ENCODE results near the gene SLC9B2. TPM values are rescaled to one million over a fixed set of nuclear protein-coding genes. Genes with fewer than 3 reads are reported as not detected.
A peak's percentile ranks its signal among the peaks of the same experiment; 100 is the strongest.

The SLC9B2 gene
- total and polyA plus RNA-seq, 2 experiments from 2014 or later = 4.4 to 13.0 TPM

DNA sequence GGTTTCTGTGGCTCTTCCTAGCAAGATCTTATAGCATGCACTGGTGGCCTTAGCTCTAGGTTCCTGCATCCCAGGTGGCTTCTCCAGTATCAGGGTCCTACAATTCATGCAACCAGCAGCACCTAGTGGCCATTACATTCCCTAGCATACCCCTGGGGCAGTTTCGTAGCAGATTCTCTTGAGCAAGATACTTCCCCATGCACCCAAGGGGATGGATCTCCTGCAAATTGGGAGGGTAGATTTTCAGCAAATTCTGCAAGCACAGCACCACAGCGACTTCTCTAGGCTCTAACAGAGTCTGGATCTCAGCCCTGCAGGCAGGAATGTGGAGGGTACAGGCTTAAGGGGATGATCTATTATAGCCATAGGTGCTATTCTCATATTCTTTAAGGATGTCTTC lies 44.0 kb downstream of the SLC9B2 start:
- H3K27me3 Mint-ChIP-seq (ENCODE audit: insufficient read depth, low read depth, poor library complexity) = no peaks in the 10 kb centered on the region
- Histone ChIP-seq H3K4me1 (ENCODE audit: insufficient read depth) (no peaks in the 10 kb centered on the region), H3K36me3 (ENCODE audit: insufficient read depth) (no peaks in the 10 kb centered on the region), H3K4me2 (no peak overlapping the region), H3K4me3 (no peak overlapping the region), H2AFZ (no peak overlapping the region), H3F3A (replicated peaks; ENCODE audit: low read depth) (no peaks in the 10 kb centered on the region), H3K9me2 (ENCODE audit: insufficient read depth) (no peaks in the 10 kb centered on the region), H3K27me3 (ENCODE audit: insufficient read depth) (no peaks in the 10 kb centered on the region), H3K27ac (ENCODE audit: low read depth) (no peak overlapping the region), H3K79me2 (replicated peaks; ENCODE audit: insufficient read depth) (no peaks in the 10 kb centered on the region), H4K20me1 (replicated peaks; ENCODE audit: insufficient read depth) (no peaks in the 10 kb centered on the region)
- TF ChIP-seq CREB1 (CRISPR knock-in tag; IDR thresholded peaks at IDR 0.05; ENCODE audit: low read depth) (peak; percentile 5; the same call in 1 of the 2 replicates), JUNB (IDR thresholded peaks at IDR 0.05; ENCODE audit: unreplicated experiment) (no peak), REST (IDR thresholded peaks at IDR 0.05; ENCODE audit: unreplicated experiment) (no peak), ZNF462 (CRISPR knock-in tag; IDR thresholded peaks at IDR 0.05) (peak; percentile 49; the same call in 1 of the 2 replicates), NANOG (IDR thresholded peaks at IDR 0.05; ENCODE audit: borderline replicate concordance) (no peak), ZNF331 (CRISPR knock-in tag; IDR thresholded peaks at IDR 0.05; ENCODE audit: low read depth) (no peak)
- TF ChIP-seq, protein P1, sequence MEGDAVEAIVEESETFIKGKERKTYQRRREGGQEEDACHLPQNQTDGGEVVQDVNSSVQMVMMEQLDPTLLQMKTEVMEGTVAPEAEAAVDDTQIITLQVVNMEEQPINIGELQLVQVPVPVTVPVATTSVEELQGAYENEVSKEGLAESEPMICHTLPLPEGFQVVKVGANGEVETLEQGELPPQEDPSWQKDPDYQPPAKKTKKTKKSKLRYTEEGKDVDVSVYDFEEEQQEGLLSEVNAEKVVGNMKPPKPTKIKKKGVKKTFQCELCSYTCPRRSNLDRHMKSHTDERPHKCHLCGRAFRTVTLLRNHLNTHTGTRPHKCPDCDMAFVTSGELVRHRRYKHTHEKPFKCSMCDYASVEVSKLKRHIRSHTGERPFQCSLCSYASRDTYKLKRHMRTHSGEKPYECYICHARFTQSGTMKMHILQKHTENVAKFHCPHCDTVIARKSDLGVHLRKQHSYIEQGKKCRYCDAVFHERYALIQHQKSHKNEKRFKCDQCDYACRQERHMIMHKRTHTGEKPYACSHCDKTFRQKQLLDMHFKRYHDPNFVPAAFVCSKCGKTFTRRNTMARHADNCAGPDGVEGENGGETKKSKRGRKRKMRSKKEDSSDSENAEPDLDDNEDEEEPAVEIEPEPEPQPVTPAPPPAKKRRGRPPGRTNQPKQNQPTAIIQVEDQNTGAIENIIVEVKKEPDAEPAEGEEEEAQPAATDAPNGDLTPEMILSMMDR (conservative IDR thresholded peaks at IDR 0.05; ENCODE audit: low read depth in 2 of 2) = peak; percentile 78 to 96
- peak; percentile 93 for DNase-seq (ENCODE audit: low spot score)
- H3K36me3 Mint-ChIP-seq (ENCODE audit: low read depth) = no peaks in the 10 kb centered on the region
- ATAC-seq = peak; percentile 100
- H3K4me3 Mint-ChIP-seq = no peak overlapping the region
- no peaks in the 10 kb centered on the region for H3K9me3 Mint-ChIP-seq
- no peak overlapping the region for H3K27ac Mint-ChIP-seq
- no peaks in the 10 kb centered on the region for H3K4me1 Mint-ChIP-seq
